Iris pigment epithelial cell (primary cell): ENCODE measurements around the gene GRM8.

Experiments
- DNase-seq: peaks from one replicate; pipeline ENCODE4 v3.0.0-alpha.2; 2011; ENCODE audit warnings: low read depth

The GRM8 gene

GRCh38 chr7:127146746-127147536 is 105.8 kb downstream of the GRM8 start:
- no peak for DNase-seq

- no peak for DNase-seq
These were observed 115.6 kb downstream of the GRM8 start for GRCh38 chr7:127137146-127137545.

DNA sequence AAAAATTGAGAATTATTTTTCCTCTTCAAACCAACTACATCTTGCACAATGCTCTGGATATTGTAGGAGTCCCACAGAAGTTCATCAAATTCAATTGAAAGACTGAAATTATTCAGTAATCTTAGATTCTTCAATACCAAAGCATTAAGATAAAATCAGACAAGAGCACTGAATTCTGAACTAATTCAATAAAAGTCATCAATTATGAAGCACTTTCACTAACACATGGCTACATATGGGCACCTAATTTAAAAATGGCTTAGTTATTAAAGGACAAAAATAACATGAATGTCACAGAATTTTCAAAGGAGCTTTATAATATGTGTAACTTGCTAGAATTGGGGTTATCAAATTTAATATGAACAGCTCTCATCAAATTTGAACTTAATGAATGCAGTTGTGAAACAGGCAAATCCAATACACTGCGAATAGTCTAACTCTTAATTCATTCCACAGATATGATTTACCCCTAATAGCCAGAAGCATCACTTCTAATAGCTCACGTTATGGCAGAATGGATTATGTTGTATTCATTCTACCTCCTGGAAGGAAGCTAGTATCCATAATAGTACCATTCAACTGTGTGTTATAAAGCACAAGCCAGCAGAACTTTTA is 116.8 kb downstream of the GRM8 start:
- DNase-seq, result no peak

DNA sequence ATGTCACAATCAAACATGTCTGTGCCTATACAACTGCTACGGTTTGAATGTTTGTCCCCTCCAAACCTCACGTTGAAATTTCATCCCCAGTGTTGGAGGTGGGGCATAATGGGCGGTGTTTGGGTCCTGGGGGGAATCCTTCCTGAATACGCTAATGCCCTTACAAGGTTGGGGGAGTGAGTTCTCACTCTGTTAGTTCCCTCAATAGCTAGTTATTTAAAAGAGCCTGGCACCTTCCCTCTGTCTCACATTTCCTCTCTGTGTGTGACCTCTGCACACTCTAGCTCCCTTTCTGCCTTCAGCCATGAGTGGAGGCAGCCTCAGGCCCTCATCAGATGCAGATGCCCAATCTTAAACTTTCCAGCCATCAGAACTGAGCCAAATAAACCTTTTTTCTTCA is 129.5 kb downstream of the GRM8 start:
- no peak for DNase-seq

DNA sequence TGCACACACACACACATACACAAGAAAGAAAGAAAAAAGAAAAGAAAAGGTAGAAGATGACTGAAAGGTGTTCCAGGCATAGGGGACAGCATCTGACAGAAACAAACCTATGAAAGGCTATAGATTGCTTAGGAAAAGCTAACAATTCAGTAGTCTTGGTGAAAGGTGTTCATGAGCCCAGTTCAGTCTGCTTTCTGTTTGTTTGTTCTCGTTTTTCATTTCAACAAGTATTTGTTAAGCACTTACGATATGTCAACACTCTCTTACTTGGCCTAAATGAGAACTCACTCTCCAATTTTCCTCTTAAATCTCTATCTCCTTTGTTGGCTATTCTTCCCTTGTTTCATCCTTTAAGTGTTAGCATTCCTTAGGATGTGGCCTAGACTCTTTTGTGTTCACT is 133.2 kb downstream of the GRM8 start:
- no peak for DNase-seq

GRCh38 chr7:127114742-127115265 is 137.9 kb downstream of the GRM8 start:
- no peak for DNase-seq

DNA sequence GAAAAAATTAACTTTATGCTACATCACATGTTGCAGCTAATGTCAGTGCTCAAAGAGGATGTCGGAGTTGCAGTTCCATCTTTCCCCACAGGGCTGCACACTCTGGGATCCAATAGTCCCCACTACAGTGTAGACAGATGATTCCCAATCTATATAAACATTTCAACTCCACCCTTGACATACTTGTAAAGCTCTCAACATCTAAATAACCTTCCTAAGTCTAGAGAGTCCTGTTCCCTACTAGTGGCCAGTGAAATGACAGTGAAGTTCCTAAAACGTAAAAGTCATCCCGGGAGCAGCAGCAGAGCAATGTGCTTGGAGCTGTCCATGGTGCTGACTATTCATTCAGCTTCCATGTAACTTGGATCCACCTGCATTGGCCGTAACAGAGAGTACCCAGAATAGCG is 145.1 kb downstream of the GRM8 start:
- peak; percentile 39 for DNase-seq

GRCh38 chr7:127093340-127093739 is 159.4 kb downstream of the GRM8 start:
- no peak for DNase-seq

GRCh38 chr7:127091620-127092019 is 161.1 kb downstream of the GRM8 start:
- DNase-seq, result no peak

GRCh38 chr7:127089146-127089545 is 163.6 kb downstream of the GRM8 start:
- no peak for DNase-seq

DNA sequence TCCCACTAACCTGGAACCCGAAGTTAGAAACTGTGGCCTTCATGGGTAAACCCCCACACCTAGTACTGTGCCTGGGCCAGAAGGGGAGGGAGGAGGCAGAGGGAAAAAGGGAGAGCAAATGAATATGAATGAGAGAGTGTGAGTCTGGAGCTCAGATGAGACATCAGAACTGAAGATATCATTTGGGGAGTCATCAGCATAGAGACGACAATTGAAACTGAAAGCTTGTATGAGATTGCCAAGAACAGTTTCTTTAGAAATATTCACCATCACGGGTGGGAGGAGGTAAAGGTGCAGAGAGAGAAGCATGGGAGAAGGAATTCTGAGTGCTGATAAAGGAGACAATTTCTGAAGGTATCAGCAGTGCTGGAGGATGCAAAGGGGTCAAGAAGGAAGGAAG is 171.2 kb downstream of the GRM8 start:
- no peak for DNase-seq

GRCh38 chr7:127080576-127080975 is 172.2 kb downstream of the GRM8 start:
- no peak for DNase-seq

- no peak for DNase-seq
These were observed 185.8 kb downstream of the GRM8 start for GRCh38 chr7:127066974-127067373.

- no peak for DNase-seq
These were observed 193.3 kb downstream of the GRM8 start for GRCh38 chr7:127059475-127059874.

DNA sequence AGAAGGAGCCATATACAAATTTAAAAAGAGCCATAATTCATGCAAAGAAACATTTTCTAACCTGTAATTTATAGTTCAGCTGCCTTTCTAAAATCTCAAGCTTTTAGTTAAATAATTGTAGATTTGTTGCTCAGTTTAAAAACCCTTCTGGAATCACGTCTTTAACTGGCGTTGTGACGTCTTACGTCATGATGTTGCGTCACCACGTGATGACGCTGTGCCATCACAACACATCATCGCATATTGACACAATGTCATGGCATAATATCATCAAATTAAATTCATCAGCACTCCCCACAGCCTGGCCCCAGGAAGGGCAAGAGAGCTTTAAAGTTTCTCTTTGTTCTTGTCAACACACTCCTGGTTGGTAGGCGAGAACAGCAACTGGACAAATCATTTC is 194.8 kb downstream of the GRM8 start:
- DNase-seq, result no peak

- no peak for DNase-seq
These were observed 196.5 kb downstream of the GRM8 start for GRCh38 chr7:127056202-127056601.

DNA sequence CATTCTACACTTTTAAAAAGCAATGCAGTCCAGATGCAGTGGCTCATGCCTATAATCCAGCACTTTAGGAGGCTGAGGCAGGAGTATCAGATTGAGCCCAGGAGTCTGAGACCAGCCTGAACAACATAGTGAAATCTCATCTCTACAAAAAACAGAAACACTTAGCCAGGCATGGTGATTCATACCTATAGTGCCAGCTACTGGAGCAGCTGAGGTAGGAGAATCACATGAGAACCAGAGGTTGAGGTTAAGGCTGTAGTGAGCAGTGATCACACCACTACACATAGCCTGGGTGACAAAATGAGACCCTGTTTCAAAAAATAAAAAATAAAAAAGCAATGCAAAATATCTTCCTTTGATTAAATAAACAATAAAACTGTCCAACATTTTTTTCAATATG is 205.2 kb downstream of the GRM8 start:
- no peak for DNase-seq

DNA sequence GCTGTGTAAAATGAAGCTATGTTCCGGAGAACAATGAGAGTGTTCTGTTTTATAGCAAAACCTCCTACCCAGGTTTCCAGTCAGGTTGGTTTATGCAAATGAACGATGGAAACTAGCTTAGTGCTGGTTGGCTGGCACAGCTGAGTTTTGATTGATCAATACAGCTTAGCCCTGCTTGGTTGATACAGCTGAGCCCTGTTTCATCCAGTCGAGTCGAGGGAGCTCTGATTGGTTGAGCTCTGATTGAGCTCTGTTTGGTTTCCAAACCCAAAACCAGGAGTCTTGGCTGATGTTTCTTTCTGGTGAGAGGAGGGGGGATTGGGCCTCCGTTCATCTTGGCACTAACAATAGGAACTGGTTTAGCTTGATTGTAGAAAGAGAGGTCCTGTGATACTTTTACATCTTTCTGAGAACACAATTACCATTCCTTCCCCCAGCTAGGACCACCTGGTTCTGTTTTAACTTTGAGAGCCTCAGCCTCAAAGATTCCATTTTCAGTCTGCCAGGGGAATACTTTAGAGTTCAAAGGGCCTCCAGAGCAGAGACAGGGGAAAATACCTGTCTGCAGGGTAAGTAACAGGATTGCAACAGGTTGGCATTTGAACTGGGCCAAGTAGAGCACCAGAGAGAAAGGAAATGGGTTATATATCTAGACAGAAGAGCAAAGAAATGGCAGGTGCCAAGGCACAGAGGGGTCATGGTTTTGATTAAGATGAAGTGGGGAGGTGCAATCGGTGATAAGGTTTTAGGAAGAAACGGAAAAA is 210.9 kb downstream of the GRM8 start:
- no peak for DNase-seq

GRCh38 chr7:127040042-127040441 is 212.7 kb downstream of the GRM8 start:
- DNase-seq, result no peak

- DNase-seq, result no peak
These were observed 213.2 kb downstream of the GRM8 start for GRCh38 chr7:127039541-127039940.

- no peak for DNase-seq
These were observed 217.4 kb downstream of the GRM8 start for GRCh38 chr7:127035203-127035849.

- no peak for DNase-seq
These were observed 218.4 kb downstream of the GRM8 start for GRCh38 chr7:127034186-127034806.
